Astrocyte of the hippocampus (primary cell): ENCODE data around the gene ADAM30.

Source experiments
- DNase-seq: peaks from one replicate; pipeline ENCODE4 v3.0.0; 2011; ENCODE audit warnings: low read depth, low spot score

Gene ADAM30

GRCh38 chr1:119896303-119896702 is at the start of gene ADAM30:
Gene ADAM30, minus strand, starts transcription at chr1:119896515. Its CDS starts 179 bp downstream, at chr1:119896336.
- no peak for DNase-seq

GRCh38 chr1:119943216-119943615 is 46.9 kb upstream of the ADAM30 start:
- no peak for DNase-seq

GRCh38 chr1:119941392-119941791 is 45.1 kb upstream of the ADAM30 start:
- no peak for DNase-seq

- DNase-seq: no peak
These were observed 44.4 kb upstream of the ADAM30 start for GRCh38 chr1:119940697-119941096.

GRCh38 chr1:119937198-119937597 is 40.9 kb upstream of the ADAM30 start:
- no peak for DNase-seq

GRCh38 chr1:119935915-119936314 is 39.6 kb upstream of the ADAM30 start:
- DNase-seq: no peak

GRCh38 chr1:119935373-119935772 is 39.1 kb upstream of the ADAM30 start:
- DNase-seq: no peak

- no peak for DNase-seq
These were observed 37.1 kb upstream of the ADAM30 start for GRCh38 chr1:119933397-119933796.

GRCh38 chr1:119929643-119930315 is 33.5 kb upstream of the ADAM30 start:
- no peak for DNase-seq

- no peak for DNase-seq
These were observed 30.2 kb upstream of the ADAM30 start for GRCh38 chr1:119926553-119926952.

- DNase-seq: no peak
These were observed 28.9 kb upstream of the ADAM30 start for GRCh38 chr1:119924948-119925898.

- DNase-seq: no peak
These were observed 24.0 kb upstream of the ADAM30 start for GRCh38 chr1:119920104-119920968.

GRCh38 chr1:119919241-119919640 is 22.9 kb upstream of the ADAM30 start:
- DNase-seq: no peak

GRCh38 chr1:119918301-119918700 is 22.0 kb upstream of the ADAM30 start:
- no peak for DNase-seq

GRCh38 chr1:119917304-119918055 is 21.2 kb upstream of the ADAM30 start:
- DNase-seq: no peak

- DNase-seq: no peak
These were observed 19.2 kb upstream of the ADAM30 start for GRCh38 chr1:119915517-119915916.

GRCh38 chr1:119914071-119914470 is 17.8 kb upstream of the ADAM30 start:
- DNase-seq: peak; percentile 19

GRCh38 chr1:119912963-119913362 is 16.6 kb upstream of the ADAM30 start:
- DNase-seq: no peak

GRCh38 chr1:119911775-119912174 is 15.5 kb upstream of the ADAM30 start:
- no peak for DNase-seq

GRCh38 chr1:119910618-119911017 is 14.3 kb upstream of the ADAM30 start:
- no peak for DNase-seq
